ENCODE results near the gene GLRA3.

GRCh38 chr4:174681723-174682300 lies 147.2 kb downstream of the GLRA3 start:
- TF ChIP-seq CTCF (IDR thresholded peaks at IDR 0.05) (no peak), POLR2A (IDR thresholded peaks at IDR 0.05) (no peak)
